Testis (tissue), 3 donors: Measurements from ENCODE around the gene SLC6A20. TPM values are rescaled to one million over a fixed set of nuclear protein-coding genes. Genes with fewer than 3 reads are reported as not detected.

Experiments used
- DNase-seq: peaks from one replicate; pipeline ENCODE4 v3.0.0-alpha.2; 2019
- H3K27ac ChIP-seq, 2 donors: fragments of 200-600 bp; sonication (generic); one replicate each; pipeline ENCODE4 v1.5.1; 2019
- H3K27me3 ChIP-seq: fragments of 200-600 bp; sonication (generic); one replicate; pipeline ENCODE4 v1.5.1; 2019
- H3K36me3 ChIP-seq: fragments of 200-600 bp; sonication (generic); one replicate; pipeline ENCODE4 v1.5.1; 2017; ENCODE audit warnings: low read depth; ENCODE audit errors: missing control alignments
- H3K4me1 ChIP-seq: fragments of 200-600 bp; sonication (generic); one replicate; pipeline ENCODE4 v1.5.1; 2019
- H3K4me3 ChIP-seq, 2 donors: fragments of 200-600 bp; sonication (generic); one replicate each; pipeline ENCODE4 v1.5.1; 2017 to 2019
- H3K9me3 ChIP-seq: fragments of 200-600 bp; sonication (generic); one replicate; pipeline ENCODE4 v1.5.1; 2017
- POLR2A ChIP-seq: fragments of 450-650 bp; IDR thresholded peaks from one replicate; pipeline ENCODE4 v1.6.1; 2017; ENCODE audit warnings: antibody characterized with exemption, mild to moderate bottlenecking, moderate library complexity
- WGBS, 2 donors: methylation state at CpG; one replicate each; pipeline ENCODE4 v1.1.5; 2018; 5-methylcytosine and 5-hydroxymethylcytosine counted together
- intact Hi-C: fragments of 100-400 bp; cut with DNase I; formaldehyde crosslinking; loops from one replicate; pipeline ENCODE4 v1.15.1; 2023; ENCODE audit warnings: low total_unique reads
- polyA plus RNA-seq: library from polyadenylated mRNA; stranded (reverse); fragments of 350-450 nt; fragmentation: Illumina TruSeq; extraction: RNeasy Lipid Tissue Mini Kit (QIAGEN cat#74804); gene quantifications from one replicate; pipeline ENCODE4 v1.2.3, GENCODE V29; 2014; ENCODE audit warnings: low read depth, low replicate concordance; ENCODE audit not compliant: insufficient read depth
- total RNA-seq, 2 donors: library from RNA; depleted of rRNA; stranded (reverse); fragments of >200 nt; gene quantifications; one replicate each; pipeline ENCODE4 v1.2.3, GENCODE V29; 2016
- TF ChIP-seq, protein P1 (sequence below), 3 experiments: fragments of 450-650 bp in 2 of 3; fragments of 200-600 bp in 1 of 3; sonication (generic) in 1 of 3; IDR thresholded peaks; one replicate each; pipeline ENCODE4 v1.5.1; 2016 to 2019; ENCODE audit warnings: antibody characterized with exemption in 3 of 3, mild to moderate bottlenecking in 2 of 3, moderate library complexity in 1 of 3

The SLC6A20 gene
- total and polyA plus RNA-seq, 3 donors from 2014 or later = 0.87 to 2.3 (median 2.3) TPM

DNA sequence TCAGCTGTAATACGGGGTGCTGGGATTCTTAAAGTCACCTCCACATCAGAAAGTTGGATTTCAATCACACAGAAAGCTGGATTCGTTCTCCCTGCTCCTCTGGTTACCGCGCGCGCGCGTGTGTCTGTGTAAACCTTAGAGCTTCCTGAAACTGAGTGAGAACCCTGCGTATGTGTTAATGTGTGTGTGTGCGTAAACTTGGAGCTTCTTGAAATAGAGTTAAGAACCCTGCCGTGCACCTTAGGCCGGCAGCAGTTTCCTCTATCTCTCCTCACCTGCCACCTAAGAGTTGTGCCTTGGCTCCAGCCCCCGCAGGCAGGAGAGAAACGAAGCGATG, 45.1 kb upstream of the SLC6A20 start:
- DNase-seq = peak; percentile 33
- Histone ChIP-seq H3K4me1 (no peaks in the 10 kb centered on the region), H3K36me3 (no peaks in the 10 kb centered on the region), H3K4me3 (peak overlapping the region; percentile 89 to 91), H3K27ac (peak overlapping the region; percentile 57 to 66), H3K9me3 (no peaks in the 10 kb centered on the region), H3K27me3 (no peaks in the 10 kb centered on the region)
- intact Hi-C loops = no loop called here
- 0 to 2% methylated on average over 10 to 15 of the region's 15 CpGs for WGBS, 2 donors
- TF ChIP-seq, protein P1, sequence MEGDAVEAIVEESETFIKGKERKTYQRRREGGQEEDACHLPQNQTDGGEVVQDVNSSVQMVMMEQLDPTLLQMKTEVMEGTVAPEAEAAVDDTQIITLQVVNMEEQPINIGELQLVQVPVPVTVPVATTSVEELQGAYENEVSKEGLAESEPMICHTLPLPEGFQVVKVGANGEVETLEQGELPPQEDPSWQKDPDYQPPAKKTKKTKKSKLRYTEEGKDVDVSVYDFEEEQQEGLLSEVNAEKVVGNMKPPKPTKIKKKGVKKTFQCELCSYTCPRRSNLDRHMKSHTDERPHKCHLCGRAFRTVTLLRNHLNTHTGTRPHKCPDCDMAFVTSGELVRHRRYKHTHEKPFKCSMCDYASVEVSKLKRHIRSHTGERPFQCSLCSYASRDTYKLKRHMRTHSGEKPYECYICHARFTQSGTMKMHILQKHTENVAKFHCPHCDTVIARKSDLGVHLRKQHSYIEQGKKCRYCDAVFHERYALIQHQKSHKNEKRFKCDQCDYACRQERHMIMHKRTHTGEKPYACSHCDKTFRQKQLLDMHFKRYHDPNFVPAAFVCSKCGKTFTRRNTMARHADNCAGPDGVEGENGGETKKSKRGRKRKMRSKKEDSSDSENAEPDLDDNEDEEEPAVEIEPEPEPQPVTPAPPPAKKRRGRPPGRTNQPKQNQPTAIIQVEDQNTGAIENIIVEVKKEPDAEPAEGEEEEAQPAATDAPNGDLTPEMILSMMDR (IDR thresholded peaks at IDR 0.05) = no peak
- no peak for TF ChIP-seq POLR2A

- no peak for DNase-seq
- Histone ChIP-seq H3K27ac (no peak overlapping the region), H3K9me3 (no peaks in the 10 kb centered on the region), H3K36me3 (no peaks in the 10 kb centered on the region), H3K4me1 (no peaks in the 10 kb centered on the region), H3K4me3 (no peak overlapping the region), H3K27me3 (no peaks in the 10 kb centered on the region)
- 85 to 100% methylated on average over 1 of the region's 1 CpG for WGBS, 2 donors
- intact Hi-C loops = no loop called here
- TF ChIP-seq, protein P1 (IDR thresholded peaks at IDR 0.05) = no peak
- no peak for TF ChIP-seq POLR2A
Observed at GRCh38 chr3:45838466-45838865, 42.1 kb upstream of the SLC6A20 start.

- Histone ChIP-seq H3K4me1 (no peaks in the 10 kb centered on the region), H3K27ac (no peak overlapping the region), H3K9me3 (no peaks in the 10 kb centered on the region), H3K27me3 (no peaks in the 10 kb centered on the region), H3K4me3 (no peak overlapping the region), H3K36me3 (no peaks in the 10 kb centered on the region)
- no peak for DNase-seq
- 89 to 95% methylated on average over 5 of the region's 5 CpGs for WGBS, 2 donors
- no peak for TF ChIP-seq POLR2A
- TF ChIP-seq, protein P1 (IDR thresholded peaks at IDR 0.05) = no peak
- intact Hi-C loops = no loop called here
Observed at GRCh38 chr3:45832699-45833098, 36.4 kb upstream of the SLC6A20 start.

DNA sequence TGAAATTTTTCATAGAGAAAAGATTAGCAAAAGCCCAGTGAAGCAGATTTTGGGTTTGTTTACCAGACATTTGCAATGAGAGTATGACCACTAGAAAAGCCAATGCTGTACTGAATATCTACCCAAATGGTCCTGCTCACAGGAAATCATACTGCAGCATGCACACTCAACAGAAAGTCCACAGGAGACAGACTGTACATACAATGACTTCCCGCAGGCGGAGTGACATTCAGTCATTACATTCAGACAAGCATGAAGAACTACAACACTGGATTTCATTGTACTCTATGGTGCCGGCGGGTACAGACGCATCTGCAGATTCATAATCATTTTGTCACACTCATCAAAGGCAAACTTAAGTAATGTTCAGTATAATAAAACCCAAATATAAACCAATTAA, 33.8 kb upstream of the SLC6A20 start:
- Histone ChIP-seq H3K4me1 (no peaks in the 10 kb centered on the region), H3K9me3 (no peaks in the 10 kb centered on the region), H3K27me3 (no peaks in the 10 kb centered on the region), H3K4me3 (no peak overlapping the region), H3K36me3 (no peaks in the 10 kb centered on the region), H3K27ac (no peak overlapping the region)
- 78 to 83% methylated on average over 5 of the region's 5 CpGs for whole genome bisulfite sequencing, 2 donors
- no peak for DNase-seq
- no peak for TF ChIP-seq POLR2A
- TF ChIP-seq, protein P1 (IDR thresholded peaks at IDR 0.05) = no peak
- intact Hi-C loops = no loop called here

GRCh38 chr3:45826908-45827307, 30.6 kb upstream of the SLC6A20 start:
- Histone ChIP-seq H3K27ac (no peak overlapping the region), H3K4me3 (no peak overlapping the region), H3K9me3 (no peaks in the 10 kb centered on the region), H3K36me3 (no peaks in the 10 kb centered on the region), H3K4me1 (no peaks in the 10 kb centered on the region), H3K27me3 (no peaks in the 10 kb centered on the region)
- DNase-seq = no peak
- TF ChIP-seq POLR2A = no peak
- TF ChIP-seq, protein P1 (IDR thresholded peaks at IDR 0.05) = no peak
- WGBS, 2 donors = 86 to 89% methylated on average over 3 of the region's 3 CpGs
- intact Hi-C loops = no loop called here
